HG02970 (cell line): ENCODE measurements around the gene TMTC1.
A peak's percentile ranks its signal among the peaks of the same experiment; 100 is the strongest.

ENCODE experiments used
- ATAC-seq: cut with Tn5 transposase; IDR thresholded peaks from one replicate; pipeline ENCODE4 v1.9.1; 2021; ENCODE audit warnings: mild to moderate bottlenecking, moderate library complexity, moderate number of reproducible peaks; ENCODE audit not compliant: unreplicated experiment, low FRiP score

Gene TMTC1

DNA sequence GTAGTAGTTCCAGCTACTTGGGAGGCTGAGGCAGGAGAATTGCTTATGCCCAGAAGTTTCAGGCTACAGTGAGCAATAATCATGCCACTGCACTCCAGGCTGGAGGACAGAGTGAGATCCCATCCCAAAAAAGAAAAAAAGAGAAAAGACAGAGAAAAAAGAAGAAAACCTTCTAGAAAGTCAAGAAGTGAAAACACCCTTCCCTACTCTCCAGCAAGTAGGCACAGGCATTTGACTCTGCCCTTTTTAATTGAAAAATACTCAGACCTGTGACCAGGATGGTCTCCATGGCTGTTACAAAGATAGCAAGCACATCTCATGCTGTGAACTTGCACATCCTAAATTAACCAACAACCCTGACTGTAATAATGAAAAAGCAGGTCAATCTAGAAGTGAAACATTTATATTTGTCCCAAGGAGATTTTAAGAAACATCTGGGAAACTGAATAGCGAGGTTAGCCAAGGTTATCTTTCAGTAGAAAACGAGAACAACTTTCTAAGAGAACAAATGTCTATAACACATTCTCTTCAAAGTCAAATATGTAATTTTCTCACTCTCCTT, 2.0 kb downstream of the TMTC1 start:
- ATAC-seq = peak; percentile 19

DNA sequence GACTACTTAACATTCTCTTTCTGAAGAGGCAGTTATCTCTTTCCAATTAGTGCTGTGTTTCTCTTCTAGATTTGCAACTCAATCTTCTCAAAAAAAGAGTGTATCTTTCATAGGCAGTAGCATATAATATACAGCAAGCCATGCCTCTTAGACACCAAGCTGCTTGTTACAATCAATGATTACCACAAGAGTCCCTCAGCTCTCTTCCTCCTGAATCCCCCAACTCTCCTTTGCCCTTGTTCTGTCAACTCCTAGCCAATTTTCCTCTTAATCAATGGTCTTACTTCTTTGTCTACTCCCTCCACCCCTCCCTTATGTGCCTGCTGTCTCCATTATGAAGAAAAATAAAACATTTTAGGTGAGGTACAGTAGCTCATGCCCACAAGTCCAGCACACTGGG, 2.6 kb downstream of the TMTC1 start:
- no peak for ATAC-seq

DNA sequence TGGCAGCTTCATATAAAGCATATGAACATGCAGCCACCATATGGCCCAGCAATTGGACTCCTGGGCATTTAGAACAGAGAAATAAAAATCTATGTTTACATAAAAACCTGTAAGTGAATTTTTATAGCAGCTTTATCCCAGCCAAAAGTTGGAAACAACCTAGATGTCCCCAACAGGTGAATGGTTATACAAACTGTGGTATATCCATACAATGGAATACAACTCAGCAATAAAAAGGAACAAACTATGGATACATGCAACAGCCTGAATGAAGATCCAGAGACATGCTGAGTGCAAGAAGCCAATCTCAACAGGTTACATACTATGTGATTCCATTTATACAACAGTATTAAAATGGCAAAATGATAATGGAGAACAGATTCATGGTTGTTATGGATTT, 3.7 kb downstream of the TMTC1 start:
- ATAC-seq = no peak

DNA sequence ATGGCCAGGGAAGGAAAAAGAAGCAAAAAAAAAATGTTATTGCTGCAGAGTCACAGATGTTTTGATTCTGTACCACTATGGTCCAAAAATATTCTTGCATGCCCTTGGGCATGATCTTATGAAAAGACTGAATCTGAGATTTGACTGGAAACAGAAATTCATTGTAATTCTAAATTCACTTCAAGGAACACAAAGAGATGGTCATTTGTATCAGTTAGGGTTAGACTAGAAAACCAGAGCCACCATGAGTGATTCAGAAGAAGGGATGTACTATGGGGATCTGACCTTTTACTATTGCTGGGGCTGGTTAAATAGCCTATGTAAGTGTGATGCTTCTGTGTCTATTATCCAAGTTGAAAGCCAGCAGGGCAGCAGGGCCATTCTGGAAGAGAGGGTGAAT, 5.2 kb downstream of the TMTC1 start:
- ATAC-seq = no peak

DNA sequence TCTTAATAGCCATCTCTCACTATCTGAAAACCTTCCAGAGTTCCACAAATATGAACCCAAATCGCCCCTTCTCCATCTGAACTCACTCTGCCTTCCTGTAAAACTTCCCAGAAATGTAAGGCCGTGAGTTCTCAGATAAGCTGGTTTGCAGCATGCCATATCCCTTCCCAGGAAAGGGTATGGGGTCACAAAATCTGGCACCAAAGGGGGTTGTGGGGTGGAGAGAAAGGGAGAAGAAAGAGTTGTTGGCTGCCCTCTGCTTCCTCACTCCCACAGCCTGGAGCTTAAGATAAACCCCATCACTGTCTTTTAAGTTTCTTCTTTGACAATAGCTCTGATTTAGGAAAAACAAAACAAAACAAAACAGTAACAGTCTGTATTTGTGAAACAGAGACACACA, 10.7 kb downstream of the TMTC1 start:
- no peak for ATAC-seq

DNA sequence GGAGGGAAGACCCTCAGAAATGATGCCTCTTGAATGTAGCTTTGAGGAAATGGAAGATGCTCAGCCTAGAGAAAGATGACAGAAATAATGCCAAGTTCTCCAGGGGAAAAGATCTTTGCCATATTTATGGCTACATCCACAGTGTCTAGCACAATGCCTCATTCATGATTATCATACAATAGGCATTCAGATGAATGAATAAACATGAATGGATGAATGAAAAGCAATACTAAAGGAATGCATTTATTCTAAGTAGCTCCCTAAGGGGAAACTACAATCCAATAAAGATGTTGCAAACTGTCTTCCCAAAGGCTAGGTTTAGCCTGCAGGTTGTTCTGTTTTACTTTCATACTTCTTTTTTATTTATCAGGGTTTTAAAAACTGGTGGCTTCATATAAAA, 12.0 kb downstream of the TMTC1 start:
- no peak for ATAC-seq

DNA sequence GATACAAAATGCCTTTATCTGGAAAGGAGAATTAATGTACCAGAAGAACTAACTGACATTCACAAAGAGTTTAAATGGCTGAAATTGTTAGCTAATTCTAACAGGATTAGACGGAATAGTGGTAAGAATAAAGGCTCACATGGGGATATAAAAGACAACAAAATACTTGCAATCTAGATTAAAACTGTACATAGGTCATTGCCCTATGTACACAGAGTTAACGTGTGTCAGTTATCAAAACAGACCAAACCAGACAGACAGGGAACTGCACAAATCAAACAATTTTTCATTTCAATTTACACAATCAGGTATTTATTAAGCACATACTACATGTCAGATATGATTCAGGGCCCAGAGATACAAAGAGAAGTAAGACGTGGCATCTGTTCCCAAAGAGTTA, 12.6 kb downstream of the TMTC1 start:
- ATAC-seq = no peak

DNA sequence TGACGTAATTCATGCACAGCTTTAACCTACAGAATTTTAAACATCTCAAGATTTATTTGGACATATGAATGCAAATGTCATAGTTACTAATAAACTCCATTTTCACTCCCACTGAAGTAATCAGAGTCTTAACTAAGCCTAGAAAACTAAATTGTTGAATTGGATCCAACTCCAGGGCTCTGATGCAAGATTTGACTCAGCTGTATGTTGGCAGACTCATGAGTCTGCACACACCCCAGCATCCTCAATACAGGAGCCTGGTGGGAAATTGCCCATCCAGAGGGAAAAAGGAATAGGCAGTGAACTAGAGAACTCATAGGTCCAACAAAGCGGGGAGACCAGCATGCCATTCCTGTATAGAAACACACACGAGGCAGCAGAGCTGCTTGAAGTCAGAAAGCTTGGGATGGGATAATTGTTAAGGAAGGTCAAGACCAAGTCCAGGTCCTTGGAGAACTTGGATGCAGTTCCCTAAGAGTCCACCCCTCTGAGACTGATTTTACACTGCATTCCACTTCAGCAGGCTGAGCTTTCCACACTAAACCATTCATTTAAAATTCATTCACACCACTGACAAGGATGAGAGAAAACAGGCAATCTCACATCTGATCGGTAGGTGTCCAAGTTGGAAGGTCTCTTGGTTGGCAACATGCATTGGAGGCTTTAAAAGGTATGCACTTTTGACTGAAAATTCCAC, 14.4 kb downstream of the TMTC1 start:
- ATAC-seq = no peak

DNA sequence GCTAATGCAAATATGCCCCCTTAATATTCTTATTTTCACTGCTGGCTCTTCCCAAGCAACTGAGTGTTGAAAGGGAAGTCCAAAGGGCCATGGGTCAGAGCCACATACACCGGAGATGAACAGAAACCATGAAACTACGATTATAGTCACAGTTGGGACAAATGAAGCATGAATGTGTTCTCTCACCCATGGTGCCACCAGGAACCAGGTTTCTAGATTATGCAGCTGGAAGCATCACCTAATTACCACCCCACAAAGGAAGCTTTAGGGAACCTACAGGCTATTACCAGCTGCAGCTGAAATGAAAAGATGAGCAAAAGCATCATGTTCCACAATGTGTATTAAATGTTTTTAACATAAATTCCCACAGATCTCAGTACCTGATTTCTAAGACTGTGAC, 15.4 kb downstream of the TMTC1 start:
- no peak for ATAC-seq

DNA sequence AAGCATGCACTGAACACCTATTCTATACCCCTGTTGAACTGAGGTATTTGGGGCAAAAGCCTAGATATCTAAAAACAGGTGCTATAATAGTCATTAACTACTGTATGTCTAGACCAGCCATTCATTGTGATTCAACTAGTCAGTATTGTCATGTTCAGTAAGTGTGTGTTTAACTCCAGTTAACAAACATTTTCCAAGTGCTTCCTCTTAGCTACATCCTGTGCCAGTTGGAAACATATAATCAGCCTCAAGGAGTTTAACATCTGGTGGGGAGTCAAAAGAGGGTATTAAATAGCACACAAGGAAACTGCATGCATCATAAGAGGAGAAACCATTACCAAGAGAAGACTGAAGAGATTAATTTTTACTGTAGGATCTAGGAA, 20.4 kb downstream of the TMTC1 start:
- no peak for ATAC-seq

DNA sequence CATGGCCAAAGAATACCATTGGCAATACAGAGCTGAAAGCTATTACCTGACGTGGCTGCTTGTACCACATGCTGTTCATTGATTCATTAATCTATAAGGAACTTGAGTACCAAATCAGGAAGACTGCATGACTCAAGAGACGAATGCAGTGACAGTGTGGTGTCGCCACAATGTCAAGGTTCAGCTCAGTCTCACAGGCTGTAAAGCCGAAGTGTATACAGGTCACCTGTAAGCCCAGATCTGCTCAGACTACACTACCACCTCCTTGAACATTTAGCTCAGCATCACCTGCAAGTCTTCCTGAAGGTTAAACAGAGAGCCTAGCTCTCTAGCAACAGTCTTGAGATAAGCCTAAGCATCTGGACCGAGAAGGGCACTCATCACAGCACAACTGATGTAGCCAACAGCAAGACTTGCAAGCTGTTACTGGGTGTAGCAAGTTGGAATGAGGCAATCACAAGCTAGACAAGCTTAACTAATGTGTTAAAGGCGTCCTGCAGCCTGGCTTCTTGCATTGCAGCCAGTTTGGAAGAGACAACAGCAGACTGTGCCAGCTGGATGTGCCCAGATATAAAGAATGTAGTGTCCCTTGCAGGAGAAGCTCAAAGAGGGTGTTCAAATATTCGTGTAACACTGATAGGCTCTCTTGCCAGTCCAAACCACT, 21.0 kb downstream of the TMTC1 start:
- no peak for ATAC-seq

DNA sequence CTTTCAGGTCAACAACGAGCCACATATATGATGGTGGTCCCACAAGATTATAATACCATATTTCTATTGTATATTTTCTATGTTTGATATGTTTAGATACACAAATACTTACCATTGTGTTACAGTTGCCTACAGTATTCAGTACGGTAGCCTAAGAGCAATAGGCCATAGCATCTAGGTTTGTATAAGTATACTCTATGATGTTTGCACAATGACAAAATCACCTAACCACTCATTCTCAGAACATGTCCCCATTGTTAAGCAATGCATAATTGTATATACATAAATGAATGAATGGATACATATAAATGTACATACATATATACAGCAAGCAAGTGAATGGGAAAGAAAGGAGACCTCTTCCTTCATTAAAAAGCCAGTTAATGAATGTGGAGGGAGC, 23.8 kb downstream of the TMTC1 start:
- no peak for ATAC-seq

DNA sequence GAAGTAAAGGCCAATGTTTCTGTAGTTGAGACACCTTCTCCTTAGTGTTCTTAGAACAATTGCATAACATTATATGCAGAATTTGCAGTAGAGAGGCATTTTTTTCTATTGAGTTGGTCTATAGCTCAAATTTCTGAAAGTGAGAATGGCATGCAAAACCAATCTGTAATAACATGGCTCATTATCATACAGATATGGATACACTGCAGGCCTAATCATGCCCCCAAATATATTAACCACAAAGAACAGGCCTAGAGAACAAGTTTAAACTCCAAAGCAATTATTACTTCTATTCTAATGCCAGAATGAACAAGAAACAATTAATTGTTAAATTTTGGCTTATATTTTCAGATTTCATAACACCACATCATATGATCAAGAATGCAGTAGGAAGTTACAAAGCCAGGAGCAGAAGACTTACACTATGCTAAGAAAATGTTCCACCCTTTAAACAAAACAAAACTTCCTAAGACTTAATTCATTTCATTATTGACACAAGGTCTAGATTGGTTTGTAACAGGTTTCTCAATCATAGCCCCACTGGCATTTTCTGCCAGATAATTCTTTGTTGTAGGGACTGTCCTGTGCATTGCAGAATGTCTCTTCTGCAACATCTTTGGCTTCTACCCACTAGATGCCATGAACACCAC, 26.9 kb downstream of the TMTC1 start:
- ATAC-seq = no peak

DNA sequence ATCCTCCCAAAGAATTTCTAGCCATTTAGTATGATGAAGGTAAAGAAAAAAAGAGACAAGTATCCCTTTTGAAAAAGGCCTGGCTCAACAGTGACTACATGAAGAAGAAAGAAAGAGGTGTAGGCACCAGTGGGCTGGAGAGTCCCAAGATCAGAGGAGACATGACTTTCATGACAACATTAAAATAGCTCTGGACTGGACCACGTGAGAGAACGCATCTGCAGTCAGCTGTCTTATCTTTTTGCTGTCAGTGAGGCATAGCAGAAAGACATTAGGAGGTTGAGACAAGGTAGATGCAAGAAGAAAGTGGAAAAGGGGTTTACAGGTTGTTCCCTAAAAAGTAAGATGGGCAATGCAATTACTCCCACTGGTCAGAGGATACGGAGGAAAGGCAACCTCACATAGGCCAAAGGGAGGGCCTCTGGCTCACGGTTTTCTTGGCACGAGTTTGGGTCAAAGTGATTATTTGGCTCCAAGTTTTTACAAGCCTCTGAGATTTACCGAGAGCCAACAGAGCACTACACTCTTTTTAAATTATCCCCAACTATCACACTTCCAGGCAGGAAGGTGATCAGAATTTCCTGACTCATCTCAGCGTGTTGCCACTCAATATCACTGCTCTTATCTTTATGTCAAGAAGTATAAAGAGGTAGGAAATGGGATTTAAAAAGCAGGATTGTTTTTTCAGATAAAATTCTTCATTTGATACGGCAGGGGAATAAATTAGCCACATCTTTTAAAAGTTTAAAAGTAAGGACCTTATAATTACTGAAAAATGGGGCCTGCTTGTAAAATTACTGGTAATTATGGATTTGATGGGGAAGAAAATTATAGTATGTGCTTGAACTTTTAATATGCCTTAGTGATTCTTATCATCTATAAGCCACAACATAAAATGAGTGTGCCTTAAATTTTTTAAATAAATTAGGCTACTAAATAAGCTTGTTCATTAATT, 29.2 kb downstream of the TMTC1 start:
- no peak for ATAC-seq

DNA sequence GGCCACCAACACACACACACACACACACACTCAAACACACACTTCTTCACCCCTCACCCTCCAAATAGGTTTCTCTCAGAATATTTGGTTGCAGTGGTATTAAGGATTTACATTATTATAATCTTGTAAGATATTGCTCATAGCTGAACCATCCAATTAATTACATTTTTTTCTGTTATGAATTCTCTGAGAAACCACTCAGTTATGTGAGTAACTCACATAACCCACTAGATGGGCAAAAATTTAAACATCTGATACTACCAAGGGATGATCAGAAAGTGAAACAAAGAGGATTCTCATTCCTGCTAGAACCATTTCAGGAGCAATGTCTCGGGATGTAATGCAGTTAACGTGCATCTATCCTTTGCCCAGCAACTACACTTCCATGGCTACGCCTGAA, 31.6 kb downstream of the TMTC1 start:
- ATAC-seq = no peak

DNA sequence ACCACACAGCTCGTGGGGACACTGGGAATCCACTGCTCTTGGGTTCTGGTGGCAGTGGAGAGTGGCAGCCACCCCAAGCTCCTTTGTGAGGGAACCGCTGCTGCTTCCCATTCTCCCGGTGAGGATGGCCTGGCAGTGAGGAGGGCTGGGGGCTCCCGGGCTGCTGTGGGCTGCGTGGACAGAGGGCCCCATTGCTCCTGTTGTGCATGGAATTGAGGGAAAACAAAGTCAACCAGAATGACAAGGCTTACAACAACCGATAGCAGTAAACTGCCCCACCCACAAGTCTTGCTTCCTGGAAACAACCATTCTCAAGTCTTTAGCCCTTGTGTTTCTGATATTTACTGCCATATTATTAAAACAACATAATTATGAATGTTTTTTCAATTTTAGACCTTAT, 32.1 kb downstream of the TMTC1 start:
- ATAC-seq = no peak

DNA sequence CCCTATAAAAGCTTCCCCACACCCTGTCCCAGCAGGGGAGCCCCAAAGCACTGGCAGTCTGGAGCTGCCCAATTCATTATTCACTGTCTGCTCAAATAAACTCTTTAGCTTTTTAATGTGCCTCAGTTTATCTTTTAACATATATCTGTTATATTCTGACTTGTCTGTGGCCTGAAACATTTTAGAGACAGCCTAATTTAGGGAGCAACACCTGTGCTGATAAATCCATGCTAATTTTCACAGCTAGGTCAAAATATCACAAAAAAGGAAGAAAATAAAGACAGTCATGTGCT, 32.9 kb downstream of the TMTC1 start:
- ATAC-seq = no peak

DNA sequence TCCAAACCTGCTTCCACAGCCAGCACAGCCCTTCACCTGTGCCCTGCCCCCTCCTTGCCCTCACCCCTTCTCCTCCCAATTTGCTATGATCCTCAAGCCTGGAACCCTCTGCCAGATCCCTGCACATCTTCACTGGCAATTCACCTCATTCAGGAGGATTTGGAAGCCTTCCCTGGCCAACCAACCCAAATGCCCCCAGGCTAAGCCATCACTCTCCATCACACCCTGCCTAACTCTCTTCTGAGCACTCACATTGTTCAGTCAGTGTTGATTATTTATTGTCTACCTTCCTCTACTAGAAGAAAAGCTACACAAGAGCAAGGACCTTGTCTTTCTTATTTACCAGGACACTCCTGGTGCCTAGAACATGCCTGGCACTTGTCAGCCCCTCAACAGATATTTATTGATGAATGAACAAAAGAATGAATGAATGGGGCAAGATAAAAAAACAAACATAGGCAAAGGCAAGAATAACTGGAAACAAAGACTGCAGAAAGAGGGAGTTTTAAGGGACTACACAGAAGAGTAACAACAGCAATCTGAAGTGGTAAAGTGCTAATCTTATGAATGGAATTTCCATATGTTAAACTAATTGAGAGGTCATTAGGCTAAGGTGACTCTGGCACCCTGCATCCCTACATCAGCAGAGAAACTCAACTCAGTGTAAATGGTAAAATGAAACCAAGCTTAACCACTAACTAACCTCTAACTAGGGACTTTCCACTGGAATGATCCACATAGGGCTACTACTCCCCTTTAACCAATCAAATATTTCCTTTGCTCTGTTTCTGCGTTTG, 33.4 kb downstream of the TMTC1 start:
- peak; percentile 86 for ATAC-seq

DNA sequence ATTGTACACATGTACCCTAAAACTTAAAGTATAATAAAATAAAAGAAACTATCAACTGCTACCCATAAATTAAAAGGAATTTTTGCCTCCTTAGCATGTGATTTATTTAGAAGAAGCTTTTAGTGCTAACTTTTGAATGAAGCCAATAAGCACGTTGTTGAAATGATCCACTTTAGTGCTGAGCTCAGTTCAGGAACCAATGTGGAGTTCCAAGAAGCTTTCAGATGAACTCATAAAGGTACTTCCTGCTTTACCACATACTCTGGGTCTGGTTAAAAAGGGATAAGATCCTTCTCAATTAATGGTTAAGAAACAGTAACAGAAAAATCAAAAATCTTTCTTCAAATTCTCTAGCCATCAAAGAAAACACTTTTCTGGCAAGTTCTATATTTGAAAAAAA, 39.4 kb downstream of the TMTC1 start:
- ATAC-seq = no peak

DNA sequence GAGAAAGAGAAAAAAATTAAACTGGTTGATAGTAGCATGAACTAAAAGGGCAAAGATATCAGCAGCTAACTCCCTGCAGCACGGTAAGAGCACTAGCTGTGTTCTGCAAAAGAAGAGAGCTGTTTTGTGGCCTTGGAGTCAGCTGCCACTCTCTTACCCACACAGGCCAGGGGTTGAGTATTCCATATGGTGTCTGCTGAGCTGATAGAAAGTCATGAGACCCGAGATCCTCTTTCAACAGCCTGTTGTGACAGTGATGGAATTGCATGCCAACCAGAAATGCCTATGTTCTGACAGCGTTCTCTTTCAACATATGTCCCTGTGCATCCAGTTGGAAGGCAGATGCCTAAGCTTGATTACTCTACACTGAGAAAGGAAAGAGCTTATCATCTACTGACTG, 39.9 kb downstream of the TMTC1 start:
- ATAC-seq = no peak
